Breast epithelium (tissue), 3 donors: ENCODE results near the gene ITPR3.

Experiments
- CTCF ChIP-seq, 3 donors: fragments of 450-650 bp; IDR thresholded peaks; one replicate each; pipeline ENCODE4 v1.5.1; 2016 to 2017; ENCODE audit warnings: antibody characterized with exemption in 3 of 3, mild to moderate bottlenecking in 3 of 3, moderate library complexity in 3 of 3
- POLR2A ChIP-seq: fragments of 450-650 bp; IDR thresholded peaks from one replicate; pipeline ENCODE4 v1.6.1; 2016; ENCODE audit warnings: antibody characterized with exemption, mild to moderate bottlenecking, moderate library complexity
- POLR2AphosphoS5 ChIP-seq, 3 donors: sonication (generic); formaldehyde crosslinking; IDR thresholded peaks; one replicate each; pipeline ENCODE4 v1.6.1; 2017; ENCODE audit warnings: antibody characterized with exemption in 3 of 3

- TF ChIP-seq CTCF (IDR thresholded peaks at IDR 0.05) (no peak), POLR2AphosphoS5 (IDR thresholded peaks at IDR 0.05) (no peak), POLR2A (no peak)
Observed at GRCh38 chr6:33732817-33733708, 111.9 kb downstream of the ITPR3 start.
